Psoas muscle (tissue), 8 donors: ENCODE data around the gene ZGRF1. TPM values are rescaled to one million over a fixed set of nuclear protein-coding genes. Genes with fewer than 3 reads are reported as not detected.
"Not testable (repeated sequence)": the region's sequence is repeated elsewhere in the genome, so short reads cannot be mapped to it uniquely, and the experiment has no call there.

ENCODE experiments used
- ATAC-seq, 4 donors: fragments of 200-7000 bp; cut with Tn5 transposase; one replicate each; pipeline ENCODE4 v1.9.1; 2020; ENCODE audit warnings: moderate library complexity in 3 of 4, mild to moderate bottlenecking in 2 of 4
- DNase-seq, 2 donors: peaks; one replicate each; pipeline ENCODE4 v3.0.0-alpha.2; 2020
- H3K27ac ChIP-seq: fragments of 200-600 bp; one replicate; pipeline ENCODE4 v1.8.0; 2022
- H3K27me3 ChIP-seq, 3 donors: fragments of 200-600 bp in 1 of 3; one replicate each; pipeline versions ENCODE4 v1.6.1 to v1.8.0; 2013 to 2022; ENCODE audit warnings: low read length in 2 of 3, mild to moderate bottlenecking in 2 of 3, moderate library complexity in 1 of 3; ENCODE audit not compliant: insufficient read depth in 3 of 3
- H3K36me3 ChIP-seq, 2 donors: fragments of 200-600 bp in 1 of 2; one replicate each; pipeline versions ENCODE4 v1.6.1 to v1.8.0; 2013 to 2022; ENCODE audit warnings: low read depth in 1 of 2, mild to moderate bottlenecking in 1 of 2, moderate library complexity in 1 of 2; ENCODE audit not compliant: insufficient read depth in 1 of 2
- H3K4me1 ChIP-seq: fragments of 200-600 bp; one replicate; pipeline ENCODE4 v1.8.0; 2022
- H3K4me3 ChIP-seq: fragments of 200-600 bp; one replicate; pipeline ENCODE4 v1.8.0; 2022; ENCODE audit warnings: mild to moderate bottlenecking
- H3K9me3 ChIP-seq: fragments of 200-600 bp; one replicate; pipeline ENCODE4 v1.8.0; 2022
- CTCF ChIP-seq: fragments of 200-600 bp; IDR thresholded peaks from one replicate; pipeline ENCODE4 v1.8.0; 2022; ENCODE audit warnings: antibody characterized with exemption
- WGBS, 3 donors: extraction: QIAGEN DNeasy Blood & Tissue Kit; methylation state at CpG; one replicate each; pipeline versions ENCODE4 v1.1.6 to v1.1.7; 2013; 5-methylcytosine and 5-hydroxymethylcytosine counted together
- intact Hi-C, 2 donors: fragments of 100-400 bp; cut with DNase I; formaldehyde crosslinking; loops; one replicate each; pipeline versions ENCODE4 v1.11.0 to v1.14.2; 2022
- polyA plus RNA-seq, 3 donors: library from polyadenylated mRNA; stranded (reverse); fragments of 200-250 nt; gene quantifications; one replicate each; pipeline ENCODE4 v1.2.3, GENCODE V29; 2013
- total RNA-seq, 4 donors: library from RNA; stranded (reverse); fragmentation: NEBNext Ultra II Directional in 2 of 4; extraction: Animal tissue kit (Norgen Biotek cat#: 25700) in 2 of 4; gene quantifications; one replicate each; pipeline versions ENCODE4 v1.2.1 to v1.2.4, GENCODE V29; 2021 to 2023
- donor health status: healthy with polysubstance abuse.
- donor health status: DM: no; HTN: no; CAD: no; lungs with moderate emphysema.
- donor health status: Bipolar disorder and iron deficiency.
- donor health status: healthy.
- donor health status: DM: yes; HTN: yes; CAD: no.
- donor health status: DM: no; HTN: no; CAD: no.
- donor health status: DM: no; HTN: no; CAD: no.
- donor health status: DM: yes; HTN: yes; CAD: no.

ZGRF1 gene
- total and polyA plus RNA-seq, 7 donors = 0.79 to 2.0 (median 1.3) TPM

GRCh38 chr4:112673686-112674085 lies 37.0 kb upstream of the ZGRF1 start:
- no peak for ATAC-seq
- intact Hi-C loops = loop anchor here (5.0 kb wide), 2 partner anchors 34 to 36 kb away; partner anchors contain the start of genes LARP7 (in 1 of the 2) and ZGRF1 (in 1 of the 2)
- no peaks in the 10 kb centered on the region for H3K9me3 ChIP-seq
- DNase-seq = no peak
- H3K4me3 ChIP-seq = no peak overlapping the region
- H3K4me1 ChIP-seq = peaks cover 26% of the 10 kb centered on the region
- no peaks in the 10 kb centered on the region for H3K27me3 ChIP-seq
- 72 to 86% (median 81%) methylated on average over 1 of the region's 1 CpG for WGBS, 3 donors
- TF ChIP-seq CTCF = no peak
- H3K27ac ChIP-seq = peak overlapping the region; percentile 72
- no peaks in the 10 kb centered on the region for H3K36me3 ChIP-seq

GRCh38 chr4:112673076-112673475 lies 36.4 kb upstream of the ZGRF1 start:
- ATAC-seq = no peak
- peak overlapping the region; percentile 93 for H3K27ac ChIP-seq
- H3K27me3 ChIP-seq = no peaks in the 10 kb centered on the region
- no peak for TF ChIP-seq CTCF
- intact Hi-C loops = loop anchor here (5.0 kb wide), 2 partner anchors 34 to 36 kb away; partner anchors contain the start of genes LARP7 (in 1 of the 2) and ZGRF1 (in 1 of the 2)
- H3K4me3 ChIP-seq = no peak overlapping the region
- no peaks in the 10 kb centered on the region for H3K36me3 ChIP-seq
- no peaks in the 10 kb centered on the region for H3K9me3 ChIP-seq
- peaks cover 26% of the 10 kb centered on the region for H3K4me1 ChIP-seq
- DNase-seq = no peak

GRCh38 chr4:112668131-112668530 lies 31.4 kb upstream of the ZGRF1 start:
- no peak overlapping the region for H3K4me3 ChIP-seq
- H3K4me1 ChIP-seq = peaks cover 9% of the 10 kb centered on the region
- H3K27me3 ChIP-seq = no peaks in the 10 kb centered on the region
- TF ChIP-seq CTCF = no peak
- H3K27ac ChIP-seq = no peak overlapping the region
- H3K9me3 ChIP-seq = no peaks in the 10 kb centered on the region
- ATAC-seq (no peak), DNase-seq (no peak)
- intact Hi-C loops = no loop called here
- WGBS, 3 donors = 85 to 92% (median 91%) methylated on average over 3 of the region's 3 CpGs
- H3K36me3 ChIP-seq = no peaks in the 10 kb centered on the region

- Histone ChIP-seq H3K27me3 (no peaks in the 10 kb centered on the region), H3K27ac (no peak overlapping the region), H3K9me3 (no peaks in the 10 kb centered on the region), H3K4me1 (no peaks in the 10 kb centered on the region), H3K36me3 (no peaks in the 10 kb centered on the region), H3K4me3 (no peak overlapping the region)
- TF ChIP-seq CTCF = no peak
- intact Hi-C loops = no loop called here
- 88 to 94% (median 93%) methylated on average over 2 of the region's 2 CpGs for WGBS, 3 donors
- no peak for ATAC-seq
- DNase-seq = no peak
Observed at GRCh38 chr4:112664611-112665010, 27.9 kb upstream of the ZGRF1 start.

GRCh38 chr4:112656115-112656514 lies 19.4 kb upstream of the ZGRF1 start:
- H3K27me3 ChIP-seq, H3K9me3 ChIP-seq, H3K27ac ChIP-seq, H3K4me3 ChIP-seq, intact Hi-C loops, DNase-seq, H3K4me1 ChIP-seq, ATAC-seq: not testable (repeated sequence)
- 94 to 97% (median 95%) methylated on average over 5 of the region's 5 CpGs for WGBS, 3 donors
- H3K36me3 ChIP-seq = peaks cover 0 to 83% of the 10 kb centered on the region in 2 donors
